ENCODE data around the gene MTOR.

Gene MTOR

DNA sequence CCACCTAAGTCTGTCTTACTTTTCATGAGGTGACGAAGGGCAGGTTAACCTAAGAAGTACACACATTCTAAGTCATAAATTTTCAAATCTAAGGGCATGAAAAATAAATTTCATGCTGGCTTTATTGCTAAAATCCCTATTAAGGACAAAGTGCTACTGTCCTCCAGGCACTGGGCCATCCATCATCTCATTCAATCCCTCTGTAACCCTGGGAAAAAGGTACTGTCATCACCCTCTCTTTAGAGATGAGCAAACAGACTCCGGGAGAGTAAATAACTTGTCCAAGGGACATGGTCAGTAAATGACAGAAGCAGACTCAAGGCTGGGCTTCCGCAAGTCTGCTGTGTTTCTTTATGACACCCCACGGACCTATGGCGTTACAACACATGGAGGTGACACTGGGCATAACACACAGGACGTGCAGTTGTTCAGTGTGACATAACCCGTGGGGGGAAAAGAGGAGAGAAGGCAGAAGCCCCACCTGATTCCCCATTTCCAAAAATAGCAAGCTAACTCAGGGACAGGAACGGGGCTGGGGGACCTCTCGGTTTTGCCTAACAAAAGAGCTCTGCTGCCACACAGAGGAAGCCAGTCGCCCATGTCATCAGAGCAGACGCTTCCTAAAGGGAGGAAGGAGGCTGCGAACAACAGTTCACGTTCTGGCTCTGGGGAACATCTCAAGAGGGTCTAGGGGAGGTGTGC, 190.0 kb downstream of the MTOR start:
- no peak for DNase-seq (ENCODE audit: extremely low read depth, low read depth)

GRCh38 chr1:11071463-11072215, 190.7 kb downstream of the MTOR start:
- TF ChIP-seq, protein P1, sequence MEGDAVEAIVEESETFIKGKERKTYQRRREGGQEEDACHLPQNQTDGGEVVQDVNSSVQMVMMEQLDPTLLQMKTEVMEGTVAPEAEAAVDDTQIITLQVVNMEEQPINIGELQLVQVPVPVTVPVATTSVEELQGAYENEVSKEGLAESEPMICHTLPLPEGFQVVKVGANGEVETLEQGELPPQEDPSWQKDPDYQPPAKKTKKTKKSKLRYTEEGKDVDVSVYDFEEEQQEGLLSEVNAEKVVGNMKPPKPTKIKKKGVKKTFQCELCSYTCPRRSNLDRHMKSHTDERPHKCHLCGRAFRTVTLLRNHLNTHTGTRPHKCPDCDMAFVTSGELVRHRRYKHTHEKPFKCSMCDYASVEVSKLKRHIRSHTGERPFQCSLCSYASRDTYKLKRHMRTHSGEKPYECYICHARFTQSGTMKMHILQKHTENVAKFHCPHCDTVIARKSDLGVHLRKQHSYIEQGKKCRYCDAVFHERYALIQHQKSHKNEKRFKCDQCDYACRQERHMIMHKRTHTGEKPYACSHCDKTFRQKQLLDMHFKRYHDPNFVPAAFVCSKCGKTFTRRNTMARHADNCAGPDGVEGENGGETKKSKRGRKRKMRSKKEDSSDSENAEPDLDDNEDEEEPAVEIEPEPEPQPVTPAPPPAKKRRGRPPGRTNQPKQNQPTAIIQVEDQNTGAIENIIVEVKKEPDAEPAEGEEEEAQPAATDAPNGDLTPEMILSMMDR (IDR thresholded peaks at IDR 0.05; ENCODE audit: low read depth, low read length): no peak
- no peak for DNase-seq (ENCODE audit: extremely low read depth, low read depth)

More for the DNA sequence above, 190.0 kb downstream of the MTOR start:
- TF ChIP-seq, protein P1 (IDR thresholded peaks at IDR 0.05; ENCODE audit: low read depth, low read length): no peak

DNA sequence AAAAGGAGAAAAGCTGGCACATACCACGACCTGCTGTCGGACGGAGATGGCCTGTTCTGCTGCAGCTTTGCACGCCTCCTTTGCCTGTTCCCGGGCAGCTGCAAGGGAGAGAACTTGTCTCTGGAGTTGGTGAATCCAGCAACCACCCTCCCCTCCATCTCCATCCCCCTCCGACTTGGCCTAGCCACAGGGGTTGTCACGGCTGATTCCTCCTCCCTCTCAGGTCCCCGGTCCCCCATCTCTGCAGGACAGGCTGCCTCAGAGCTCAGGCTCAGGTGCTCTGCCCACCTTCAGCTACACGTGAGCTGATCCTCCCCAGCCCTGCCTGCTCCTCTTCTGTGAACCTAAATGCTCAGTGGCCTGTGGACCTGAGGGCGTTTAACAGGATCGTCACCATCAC, 191.5 kb downstream of the MTOR start:
- TF ChIP-seq, protein P1 (IDR thresholded peaks at IDR 0.05; ENCODE audit: low read depth, low read length): no peak
- no peak for DNase-seq (ENCODE audit: extremely low read depth, low read depth)

- DNase-seq (ENCODE audit: extremely low read depth, low read depth): no peak
- TF ChIP-seq, protein P1 (IDR thresholded peaks at IDR 0.05; ENCODE audit: low read depth, low read length): no peak
These were observed 193.5 kb downstream of the MTOR start for GRCh38 chr1:11068600-11069473.

- DNase-seq (ENCODE audit: extremely low read depth, low read depth): no peak
- TF ChIP-seq, protein P1 (IDR thresholded peaks at IDR 0.05; ENCODE audit: low read depth, low read length): no peak
These were observed 194.4 kb downstream of the MTOR start for GRCh38 chr1:11067716-11068599.

- TF ChIP-seq, protein P1 (IDR thresholded peaks at IDR 0.05; ENCODE audit: low read depth, low read length): no peak
- DNase-seq (ENCODE audit: extremely low read depth, low read depth): no peak
These were observed 196.6 kb downstream of the MTOR start for GRCh38 chr1:11065796-11066195.
